Measurements from ENCODE around the gene TDRD7.

GRCh38 chr9:97412626-97413385, 910 bp downstream of the TDRD7 start:
- TF ChIP-seq EZH2 (IDR thresholded peaks at IDR 0.05) (peak; percentile 45), CTCF (IDR thresholded peaks at IDR 0.05) (no peak)

All from neural progenitor cell (in vitro differentiated cells).